ENCODE data around the gene LIF. TPM values are rescaled to one million over a fixed set of nuclear protein-coding genes. Genes with fewer than 3 reads are reported as not detected.

The LIF gene
- total RNA-seq, 1 donor from 2014 or later: 0.16 TPM

DNA sequence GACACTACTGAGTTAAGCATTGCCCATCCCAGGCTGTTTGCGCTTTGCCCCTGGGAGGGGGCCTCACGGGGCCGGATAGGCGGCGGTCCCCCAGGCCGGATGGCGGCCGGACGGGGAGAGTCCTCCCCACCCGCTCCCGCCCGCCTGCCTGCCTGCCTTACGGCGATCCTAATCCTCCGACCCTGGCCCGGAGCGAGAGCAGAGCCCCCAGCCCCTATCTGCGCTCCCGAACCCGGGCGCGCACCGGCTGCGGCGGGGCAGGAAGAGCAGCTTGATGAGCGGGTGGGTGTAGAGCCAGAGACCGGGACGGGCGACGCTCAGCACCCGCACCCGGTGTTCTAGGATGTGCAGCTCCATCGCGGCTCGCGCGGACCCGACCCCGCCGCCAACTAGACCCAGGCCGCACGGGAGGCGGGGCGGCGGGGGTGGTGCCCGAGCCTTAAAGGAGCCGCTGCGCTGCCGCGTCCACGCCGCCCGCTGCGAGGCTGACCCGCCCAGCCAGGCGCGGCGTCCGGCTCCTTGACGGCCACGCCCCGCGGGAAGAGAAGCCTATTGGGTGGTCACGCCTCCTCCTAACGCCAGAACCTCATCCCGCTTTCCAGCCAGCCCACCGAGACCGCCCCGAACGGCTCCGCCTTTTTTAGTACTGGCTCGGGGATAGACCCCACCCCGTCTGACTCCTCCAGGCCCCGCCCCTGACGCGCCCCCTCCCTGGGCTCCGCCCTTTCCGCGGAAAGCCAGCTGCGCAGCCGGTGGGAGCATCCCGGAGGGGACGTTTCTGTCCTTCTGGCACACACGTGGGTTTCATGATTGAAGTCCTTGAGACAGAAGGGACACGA, 42.8 kb upstream of the LIF start, which contains the start of gene CASTOR1:
Gene CASTOR1, minus strand, starts transcription at position 365 of the 839 bp plus-strand sequence. Its CDS starts 8 bp downstream, at position 357.
- Histone ChIP-seq H3K36me3 (peaks cover 46% of the 10 kb centered on the region), H3K27ac (replicated peaks) (peak within 1 kb of the TSS; percentile 96), H3K9me3 (replicated peaks) (no peaks in the 10 kb centered on the region), H3K4me1 (peaks cover 54% of the 10 kb centered on the region), H3K27me3 (ENCODE audit: low read depth) (no peaks in the 10 kb centered on the region), H3K4me3 (peak within 1 kb of the TSS; percentile 92)
- intact Hi-C loops (cut with micrococcal nuclease): no loop called here
- TF ChIP-seq CTCF (IDR thresholded peaks at IDR 0.05; ENCODE audit: borderline replicate concordance): no peak
- DNase-seq: peak; percentile 99

DNA sequence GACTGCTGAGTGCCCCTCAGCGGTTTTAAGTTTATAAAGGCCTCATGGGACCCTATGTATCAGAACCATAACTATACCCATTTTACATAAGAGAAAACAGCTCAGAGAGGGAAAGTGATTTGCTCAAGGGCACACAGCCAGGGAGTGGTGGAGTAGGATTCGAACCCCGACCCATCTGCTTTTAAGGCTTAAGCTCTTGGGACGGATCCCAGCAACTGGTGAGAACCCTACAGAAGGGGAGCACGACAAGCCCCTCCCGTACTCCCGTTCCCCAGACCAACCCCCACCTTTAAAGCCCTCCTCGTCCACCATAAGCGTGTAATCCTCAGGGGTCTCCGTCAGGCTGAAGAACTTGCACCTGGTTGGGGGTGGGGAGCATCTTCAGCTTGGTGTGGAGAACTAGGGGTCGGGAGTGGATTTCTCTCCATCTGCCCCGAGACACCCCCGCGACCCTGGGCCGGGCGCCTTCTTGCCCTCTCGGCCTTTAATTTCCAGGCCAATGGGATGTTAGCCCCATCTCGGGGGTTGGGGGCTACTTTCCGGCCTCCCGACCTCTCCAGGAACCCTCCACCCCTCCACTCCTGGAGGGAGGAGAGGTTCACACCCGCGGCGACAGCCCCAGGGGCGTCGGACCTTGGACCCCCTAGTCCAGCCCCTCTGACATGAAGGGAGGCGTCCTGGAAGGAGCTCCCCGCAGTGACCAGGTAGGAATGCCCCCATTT, 42.0 kb upstream of the LIF start:
- no peak for TF ChIP-seq CTCF (IDR thresholded peaks at IDR 0.05; ENCODE audit: borderline replicate concordance)
- no peak for DNase-seq
- Histone ChIP-seq H3K4me3 (peak overlapping the region; percentile 92), H3K9me3 (replicated peaks) (no peaks in the 10 kb centered on the region), H3K36me3 (peaks cover 38% of the 10 kb centered on the region), H3K4me1 (peaks cover 54% of the 10 kb centered on the region), H3K27me3 (ENCODE audit: low read depth) (no peaks in the 10 kb centered on the region), H3K27ac (replicated peaks) (peak overlapping the region; percentile 96)
- intact Hi-C loops (cut with micrococcal nuclease): no loop called here

DNA sequence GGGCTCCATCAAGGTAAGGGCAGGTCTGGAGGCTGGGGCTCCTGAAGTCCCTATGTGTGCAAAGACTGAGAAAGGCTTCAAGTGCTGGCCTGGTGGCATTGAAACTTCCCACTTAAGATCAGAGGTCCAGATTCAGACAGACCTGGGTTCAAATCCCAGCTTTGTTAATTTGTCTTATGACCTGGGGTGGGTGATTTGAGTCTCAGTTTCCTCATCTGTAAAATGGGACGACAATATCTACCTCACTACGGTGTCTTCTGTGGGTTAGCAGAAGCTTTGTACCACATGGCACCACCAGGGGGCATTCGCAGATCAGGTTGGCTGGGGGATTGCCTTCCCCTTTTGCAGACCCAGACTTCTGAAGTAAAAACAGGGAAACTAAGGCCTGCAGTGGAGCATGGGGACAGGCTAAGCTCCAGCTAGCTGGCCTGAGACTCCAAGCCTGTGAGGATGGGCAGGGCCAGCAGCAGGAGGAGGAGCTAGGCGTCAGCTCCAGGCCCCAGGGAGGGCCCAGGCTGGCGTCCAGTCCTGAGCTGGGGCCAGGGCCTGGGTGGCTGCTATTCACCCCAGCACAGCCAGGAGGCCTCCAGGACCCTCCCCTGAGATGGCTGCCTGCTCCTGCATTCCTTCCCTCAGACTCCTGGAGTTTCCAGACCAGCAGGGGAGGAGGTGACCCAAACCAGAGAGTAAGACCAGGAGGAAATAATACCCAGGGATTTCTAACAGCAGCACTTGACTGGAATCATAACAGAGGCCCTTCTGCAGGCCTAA, 41.3 kb upstream of the LIF start:
- TF ChIP-seq CTCF (IDR thresholded peaks at IDR 0.05; ENCODE audit: borderline replicate concordance): peak; percentile 82
- no peaks in the 10 kb centered on the region for H3K27me3 ChIP-seq (ENCODE audit: low read depth)
- peak overlapping the region; percentile 92 for H3K4me3 ChIP-seq
- DNase-seq: peak; percentile 88
- peak overlapping the region; percentile 96 for H3K27ac ChIP-seq (replicated peaks)
- H3K9me3 ChIP-seq (replicated peaks): no peaks in the 10 kb centered on the region
- peaks cover 54% of the 10 kb centered on the region for H3K4me1 ChIP-seq
- H3K36me3 ChIP-seq: peaks cover 31% of the 10 kb centered on the region
- intact Hi-C loops (cut with micrococcal nuclease): no loop called here

DNA sequence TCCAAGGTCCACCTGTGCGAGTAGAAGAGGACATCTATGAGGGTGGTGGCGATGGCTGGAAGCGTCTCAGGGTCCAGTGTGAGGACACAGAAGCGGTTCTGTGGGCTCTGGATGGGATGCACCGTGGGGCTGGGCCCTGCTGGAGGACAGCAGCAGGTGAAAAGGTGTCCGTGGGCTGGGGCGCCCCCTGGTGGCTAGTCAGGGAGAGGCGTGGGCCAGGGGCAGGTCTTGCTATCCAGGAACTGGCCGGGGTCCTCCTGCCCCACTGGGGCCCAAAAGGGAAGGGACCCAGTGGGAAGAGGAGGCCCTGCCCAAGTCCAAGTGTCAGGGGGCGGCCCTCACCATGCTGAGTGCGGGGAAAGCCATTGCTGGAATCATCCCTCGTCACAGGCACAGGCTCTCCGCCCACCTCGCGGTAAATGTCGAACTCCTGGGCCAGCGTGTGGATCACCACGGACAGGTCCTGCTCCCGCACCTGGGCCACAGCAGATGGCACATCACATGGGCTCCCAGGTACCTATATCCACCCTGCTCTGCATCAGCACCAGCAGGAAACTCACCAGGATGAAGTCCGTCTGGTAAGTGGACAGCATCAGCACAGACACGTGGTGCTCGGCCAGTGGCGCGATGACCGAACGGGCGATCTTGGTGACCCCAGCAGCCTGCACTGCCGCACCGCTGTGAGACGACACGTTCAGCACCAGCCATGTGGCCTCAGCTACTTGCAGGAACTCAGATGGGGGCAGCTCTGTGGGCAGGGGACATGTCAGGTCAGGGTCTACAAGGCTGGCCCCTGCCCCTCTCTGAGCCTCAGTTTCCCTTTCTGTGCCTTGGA, 40.5 kb upstream of the LIF start:
- Histone ChIP-seq H3K27ac (replicated peaks) (peak overlapping the region; percentile 96), H3K4me1 (peaks cover 48% of the 10 kb centered on the region), H3K4me3 (no peak overlapping the region), H3K9me3 (replicated peaks) (no peaks in the 10 kb centered on the region), H3K27me3 (ENCODE audit: low read depth) (no peaks in the 10 kb centered on the region), H3K36me3 (peaks cover 23% of the 10 kb centered on the region)
- TF ChIP-seq CTCF (IDR thresholded peaks at IDR 0.05; ENCODE audit: borderline replicate concordance): peak; percentile 88
- DNase-seq: peak; percentile 68
- intact Hi-C loops (cut with micrococcal nuclease): no loop called here
